NCI-H2107 (cell line): ENCODE measurements around the gene TRPM2.
"Not testable (repeated sequence)": the region's sequence is repeated elsewhere in the genome, so short reads cannot be mapped to it uniquely, and the experiment has no call there.

Experiments
- DNase-seq: peaks from one replicate; lab custom pipeline; 2025; lab: John Stamatoyannopoulos, UW

The TRPM2 gene

GRCh38 chr21:44375281-44375651 lies 21.8 kb downstream of the TRPM2 start:
- no peak for DNase-seq

DNA sequence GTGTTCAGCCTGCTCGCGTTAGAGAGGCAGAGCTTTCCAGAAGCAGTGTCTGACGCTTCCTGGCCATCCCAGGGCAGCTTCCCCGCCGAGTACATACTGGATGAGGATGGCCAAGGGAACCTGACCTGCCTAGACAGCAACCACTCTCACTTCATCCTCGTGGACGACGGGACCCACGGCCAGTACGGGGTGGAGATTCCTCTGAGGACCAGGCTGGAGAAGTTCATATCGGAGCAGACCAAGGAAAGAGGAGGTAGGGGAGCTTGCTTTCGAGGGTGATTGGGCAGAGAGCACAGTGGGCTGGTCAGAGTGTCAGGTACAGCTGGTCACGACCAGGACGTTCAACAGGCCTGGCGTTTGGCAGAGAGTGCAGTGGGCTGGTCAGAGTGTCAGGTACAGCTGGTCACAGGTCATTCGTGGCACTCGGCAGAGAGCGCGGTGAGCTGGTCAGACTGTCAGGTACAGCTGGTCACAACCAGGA lies 22.4 kb downstream of the TRPM2 start:
- DNase-seq = no peak

GRCh38 chr21:44376606-44377005 lies 23.2 kb downstream of the TRPM2 start:
- DNase-seq = no peak

DNA sequence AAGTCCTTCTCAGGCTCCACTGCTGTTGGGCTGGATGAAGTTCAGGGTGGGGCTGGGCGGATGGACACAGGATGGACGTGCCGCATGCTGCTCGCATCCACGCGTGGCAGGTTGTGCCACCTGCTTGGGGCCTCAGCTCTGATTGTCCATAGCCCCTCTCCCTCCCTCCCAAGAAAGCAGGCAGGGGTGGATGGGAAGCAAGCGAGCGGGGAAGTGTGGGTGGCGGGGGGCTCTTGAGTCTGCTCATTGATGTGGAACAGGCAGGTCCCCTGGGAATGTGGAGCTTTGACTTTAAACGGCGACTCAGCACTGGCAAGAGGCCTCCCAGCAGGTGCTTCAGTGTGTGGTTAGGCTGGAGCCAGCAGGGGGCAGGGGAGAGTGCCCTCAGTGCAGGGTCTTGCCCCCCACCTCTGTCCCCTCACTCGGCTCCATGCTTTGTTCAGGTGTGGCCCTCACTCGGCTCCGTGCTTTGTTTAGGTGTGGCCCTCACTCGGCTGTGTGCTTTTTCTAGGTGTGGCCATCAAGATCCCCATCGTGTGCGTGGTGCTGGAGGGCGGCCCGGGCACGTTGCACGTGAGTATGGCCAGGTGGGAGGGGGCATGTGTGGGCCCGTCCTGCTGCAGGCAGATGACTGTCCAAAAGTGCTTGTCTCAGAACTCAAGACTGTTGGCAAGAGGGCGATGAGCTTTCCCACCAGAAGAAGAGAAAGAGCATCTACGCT lies 23.9 kb downstream of the TRPM2 start:
- peak; percentile 78 for DNase-seq

DNA sequence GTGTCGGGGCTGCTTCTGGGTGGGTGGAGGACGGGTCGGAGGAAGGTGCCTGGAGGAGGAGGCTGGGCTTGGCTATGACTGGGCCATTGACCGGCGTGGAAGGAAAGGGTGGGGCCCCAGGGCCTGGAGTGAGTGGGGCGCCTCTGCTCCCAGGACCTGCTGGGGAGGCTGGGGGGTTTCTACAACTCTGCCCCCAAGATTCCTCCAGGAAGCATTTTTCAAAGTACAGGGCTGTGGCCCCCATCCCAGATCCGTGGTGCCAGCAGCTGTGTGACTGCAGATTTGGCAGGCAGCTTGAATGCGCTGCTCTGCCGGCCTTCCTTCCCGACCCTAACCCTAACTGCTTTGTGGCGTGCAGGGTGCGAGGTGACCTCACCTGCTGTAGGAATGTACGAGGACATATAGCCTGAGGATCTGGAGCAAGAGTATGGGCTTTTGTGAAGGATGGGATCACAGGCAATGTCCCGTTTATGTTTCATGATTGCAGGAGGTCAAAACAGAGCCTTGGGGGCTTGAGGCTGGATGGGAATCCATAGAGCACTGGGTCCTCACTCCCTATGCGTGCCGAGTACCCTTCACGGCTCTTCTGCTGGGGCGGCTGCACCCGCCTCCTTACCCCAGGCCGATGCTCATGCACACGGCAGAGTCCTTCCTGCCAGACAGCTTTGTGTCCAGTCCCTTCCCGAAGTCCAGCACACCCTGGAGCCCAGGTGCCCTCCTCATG lies 24.7 kb downstream of the TRPM2 start:
- DNase-seq = no peak

GRCh38 chr21:44378646-44379514 lies 25.5 kb downstream of the TRPM2 start:
- DNase-seq = no peak

DNA sequence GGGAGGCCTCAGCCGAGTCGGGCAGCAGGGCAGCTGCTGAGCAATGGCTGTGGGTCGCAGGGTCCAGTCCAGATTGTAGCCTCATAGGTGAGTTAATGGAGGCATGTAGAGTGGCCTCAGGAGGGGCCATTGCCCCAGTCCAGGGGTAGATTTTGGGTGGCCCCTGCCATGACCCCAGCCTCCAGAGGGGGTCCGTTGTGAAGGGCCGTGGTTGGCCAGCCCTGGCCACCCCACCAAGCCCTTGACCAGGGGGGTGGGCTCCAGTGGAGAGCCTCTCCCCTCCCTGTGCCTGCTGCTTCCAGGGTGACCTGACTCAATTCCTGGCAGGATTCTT lies 26.1 kb downstream of the TRPM2 start:
- no peak for DNase-seq

DNA sequence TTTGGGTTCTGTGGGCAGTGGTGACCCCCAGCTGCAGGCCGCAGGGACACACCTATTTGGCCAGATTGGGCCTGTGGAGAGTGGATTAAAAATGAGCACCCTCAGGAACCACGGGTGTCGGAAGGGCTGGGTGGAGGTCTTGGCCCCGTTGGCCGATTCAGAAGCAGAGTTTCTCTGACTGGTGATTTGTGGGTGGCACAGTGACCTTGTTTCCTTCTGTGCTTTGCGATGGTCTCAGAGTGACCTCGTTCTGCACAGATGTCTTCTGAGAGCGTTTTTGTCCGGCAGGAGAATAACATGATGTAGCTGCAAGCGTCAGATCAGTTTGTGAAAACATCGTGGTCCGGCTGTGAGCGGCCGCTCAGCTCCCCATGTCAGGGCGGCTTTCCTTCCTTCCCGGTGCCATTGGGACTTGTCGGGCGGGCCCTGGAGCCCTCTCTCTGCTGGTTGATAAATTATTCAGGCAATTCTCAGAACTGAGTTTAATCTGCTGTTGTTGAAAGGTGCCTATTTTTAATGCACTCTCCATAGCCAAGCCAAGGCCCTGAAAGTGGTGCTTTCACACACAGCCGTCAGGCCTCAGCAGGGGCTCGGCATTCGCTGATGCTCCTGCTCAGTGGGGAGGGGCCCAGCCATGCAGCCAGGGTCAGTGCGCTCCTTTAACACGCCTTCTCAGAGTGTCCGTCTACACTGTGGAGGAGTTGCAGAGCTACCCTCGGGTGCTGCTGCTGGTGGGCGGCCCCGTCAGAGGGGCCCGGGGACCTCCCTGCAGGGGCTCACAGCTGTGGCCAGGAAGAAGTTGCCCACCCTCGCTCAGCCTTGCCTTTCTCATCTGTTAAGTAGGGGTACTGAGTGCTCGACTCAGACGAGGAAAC lies 26.8 kb downstream of the TRPM2 start:
- DNase-seq = no peak

GRCh38 chr21:44380876-44381275 lies 27.5 kb downstream of the TRPM2 start:
- no peak for DNase-seq

DNA sequence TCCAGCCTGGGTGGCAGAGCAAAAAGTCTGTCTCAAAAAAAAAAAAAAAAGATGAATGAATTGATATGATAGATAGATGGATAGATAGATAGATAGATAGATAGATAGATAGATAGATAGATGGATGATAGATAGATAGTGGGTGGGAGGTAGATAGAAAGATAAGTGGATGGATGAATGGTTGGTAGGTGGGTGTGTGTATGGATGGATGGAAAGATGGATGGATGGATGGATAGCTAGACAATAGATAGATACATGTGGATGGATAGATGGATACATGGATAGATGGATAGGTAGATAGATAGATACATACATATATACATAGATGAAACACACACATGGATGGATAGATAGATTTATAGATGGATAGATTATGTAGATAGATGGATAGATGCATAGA lies 28.5 kb downstream of the TRPM2 start:
- no peak for DNase-seq

GRCh38 chr21:44382536-44382935 lies 29.1 kb downstream of the TRPM2 start:
- DNase-seq = no peak

- DNase-seq = no peak
Measured at GRCh38 chr21:44383216-44383615, 29.8 kb downstream of the TRPM2 start.

DNA sequence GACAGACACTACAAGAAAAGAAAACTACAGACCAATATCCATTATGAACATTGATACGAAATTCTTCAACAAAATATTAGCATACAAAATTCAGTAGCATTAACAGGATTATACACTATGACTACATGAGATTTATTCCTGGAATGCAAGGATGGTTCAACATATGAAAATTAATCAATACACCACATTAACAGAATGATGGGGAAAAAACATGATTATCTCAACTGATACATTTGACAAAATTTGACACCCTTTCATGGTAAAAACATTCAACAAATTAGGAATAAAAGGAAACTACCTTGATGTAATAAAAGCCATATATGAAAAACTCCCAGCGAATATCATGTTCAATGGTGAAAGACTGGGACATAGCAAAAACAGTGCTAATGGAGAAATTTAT lies 31.5 kb downstream of the TRPM2 start:
- DNase-seq = no peak

GRCh38 chr21:44389335-44389734 lies 35.9 kb downstream of the TRPM2 start:
- no peak for DNase-seq

- no peak for DNase-seq
Measured at GRCh38 chr21:44390886-44391285, 37.5 kb downstream of the TRPM2 start.

- DNase-seq = no peak
Measured at GRCh38 chr21:44391345-44392091, 38.1 kb downstream of the TRPM2 start.

DNA sequence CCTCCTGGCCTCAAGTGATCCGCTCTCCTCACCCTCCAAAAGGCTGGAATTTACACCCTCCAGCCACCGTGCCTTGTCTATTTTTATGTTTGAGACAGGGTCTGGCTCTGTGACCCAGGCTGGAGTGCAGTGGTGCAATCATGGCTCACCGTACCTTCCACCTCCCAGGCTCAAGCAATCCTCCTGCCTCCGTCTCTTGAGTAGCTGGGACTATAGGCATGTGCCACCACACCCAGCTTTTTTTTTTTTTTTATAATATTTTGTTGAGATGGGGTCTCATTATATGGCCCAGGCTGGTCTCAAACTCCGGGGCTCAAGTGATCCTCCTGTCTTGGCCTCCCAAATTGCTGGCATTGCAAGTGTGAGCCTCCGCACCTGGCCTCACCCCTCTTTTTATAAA lies 38.8 kb downstream of the TRPM2 start:
- DNase-seq = no peak

GRCh38 chr21:44392916-44393315 lies 39.5 kb downstream of the TRPM2 start:
- no peak for DNase-seq

- no peak for DNase-seq
Measured at GRCh38 chr21:44394733-44395132, 41.3 kb downstream of the TRPM2 start.

DNA sequence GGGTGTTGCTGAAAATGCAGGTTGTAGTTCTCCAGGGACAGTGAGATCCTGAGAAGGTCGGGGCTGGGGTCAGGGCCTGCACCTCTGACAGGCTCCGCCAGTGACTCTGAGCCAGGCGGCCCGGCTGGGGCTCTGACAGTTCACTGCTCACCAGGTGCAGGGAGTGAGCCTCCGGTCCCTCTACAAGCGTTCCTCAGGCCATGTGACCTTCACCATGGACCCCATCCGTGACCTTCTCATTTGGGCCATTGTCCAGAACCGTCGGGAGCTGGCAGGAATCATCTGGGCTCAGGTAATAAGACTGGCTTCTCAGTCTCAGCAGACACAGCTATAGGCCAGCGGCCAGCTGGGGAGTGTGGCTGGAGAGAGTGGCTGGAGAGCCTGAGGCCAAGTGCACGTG lies 41.8 kb downstream of the TRPM2 start:
- no peak for DNase-seq

GRCh38 chr21:44396803-44397202 lies 43.4 kb downstream of the TRPM2 start:
- not testable (repeated sequence) for DNase-seq
